Effector memory CD4-positive, alpha-beta T cell (primary cell): ENCODE measurements around the gene BCL7C.

ENCODE experiments used
- DNase-seq, 3 donors: peaks; one replicate each; pipeline ENCODE4 v3.0.0-alpha.2; 2020
- H3K27ac ChIP-seq: 2 replicates; pipeline ENCODE4 v1.7.0; 2013; ENCODE audit warnings: mild to moderate bottlenecking, low read length, moderate library complexity; ENCODE audit not compliant: insufficient read depth, poor library complexity, severe bottlenecking
- H3K27me3 ChIP-seq: replicated peaks from 2 replicates; pipeline ENCODE4 v1.7.0; 2013; ENCODE audit warnings: mild to moderate bottlenecking, low read length; ENCODE audit not compliant: insufficient read depth, control insufficient read depth, poor library complexity, severe bottlenecking
- H3K36me3 ChIP-seq: 2 replicates; pipeline ENCODE4 v1.7.0; 2013; ENCODE audit warnings: mild to moderate bottlenecking, low read length, moderate library complexity; ENCODE audit not compliant: control insufficient read depth, insufficient read depth
- H3K4me1 ChIP-seq: 2 replicates; pipeline ENCODE4 v1.7.0; 2013; ENCODE audit warnings: low read length, mild to moderate bottlenecking; ENCODE audit not compliant: control insufficient read depth, insufficient read depth, poor library complexity, severe bottlenecking
- H3K4me3 ChIP-seq: 2 replicates; pipeline ENCODE4 v1.7.0; 2013; ENCODE audit warnings: low read length, low read depth, mild to moderate bottlenecking; ENCODE audit not compliant: insufficient read depth, poor library complexity, severe bottlenecking
- H3K9me3 ChIP-seq: 2 replicates; pipeline ENCODE4 v1.7.0; 2013; ENCODE audit warnings: mild to moderate bottlenecking, low read length, moderate library complexity; ENCODE audit not compliant: control insufficient read depth

The BCL7C gene

GRCh38 chr16:30928390-30928789 lies 34.5 kb upstream of the BCL7C start:
- Histone ChIP-seq H3K4me1 (peaks cover 4% of the 10 kb centered on the region), H3K4me3 (no peak overlapping the region), H3K27me3 (no peaks in the 10 kb centered on the region), H3K36me3 (peaks cover 15% of the 10 kb centered on the region), H3K27ac (no peak overlapping the region), H3K9me3 (no peaks in the 10 kb centered on the region)
- no peak for DNase-seq

GRCh38 chr16:30927789-30928378 lies 34.0 kb upstream of the BCL7C start:
- H3K36me3 ChIP-seq: peaks cover 15% of the 10 kb centered on the region
- H3K27me3 ChIP-seq: no peaks in the 10 kb centered on the region
- no peaks in the 10 kb centered on the region for H3K9me3 ChIP-seq
- H3K4me3 ChIP-seq: no peak overlapping the region
- peaks cover 4% of the 10 kb centered on the region for H3K4me1 ChIP-seq
- H3K27ac ChIP-seq: no peak overlapping the region
- DNase-seq: no peak

- H3K9me3 ChIP-seq: no peaks in the 10 kb centered on the region
- H3K4me3 ChIP-seq: no peak overlapping the region
- no peak overlapping the region for H3K27ac ChIP-seq
- peaks cover 11% of the 10 kb centered on the region for H3K36me3 ChIP-seq
- peaks cover 4% of the 10 kb centered on the region for H3K4me1 ChIP-seq
- no peak for DNase-seq
- H3K27me3 ChIP-seq: no peaks in the 10 kb centered on the region
These were observed 33.3 kb upstream of the BCL7C start for GRCh38 chr16:30926937-30927788.

GRCh38 chr16:30925995-30926811 lies 32.3 kb upstream of the BCL7C start:
- Histone ChIP-seq H3K4me3 (no peak overlapping the region), H3K36me3 (peaks cover 8% of the 10 kb centered on the region), H3K27me3 (no peaks in the 10 kb centered on the region), H3K4me1 (peaks cover 8% of the 10 kb centered on the region), H3K9me3 (no peaks in the 10 kb centered on the region), H3K27ac (no peak overlapping the region)
- no peak for DNase-seq

GRCh38 chr16:30925632-30925987 lies 31.7 kb upstream of the BCL7C start:
- H3K4me1 ChIP-seq: peaks cover 8% of the 10 kb centered on the region

GRCh38 chr16:30924913-30925631 lies 31.2 kb upstream of the BCL7C start:
- H3K9me3 ChIP-seq: no peaks in the 10 kb centered on the region
- H3K36me3 ChIP-seq: peaks cover 3% of the 10 kb centered on the region
- no peak overlapping the region for H3K27ac ChIP-seq
- no peak overlapping the region for H3K4me3 ChIP-seq
- DNase-seq: no peak
- no peaks in the 10 kb centered on the region for H3K27me3 ChIP-seq
- peaks cover 8% of the 10 kb centered on the region for H3K4me1 ChIP-seq

More at GRCh38 chr16:30925632-30925987, 31.7 kb upstream of the BCL7C start:
- H3K27me3 ChIP-seq: no peaks in the 10 kb centered on the region
- H3K36me3 ChIP-seq: peaks cover 3% of the 10 kb centered on the region
- H3K4me3 ChIP-seq: no peak overlapping the region
- no peak overlapping the region for H3K27ac ChIP-seq
- no peak for DNase-seq
- H3K9me3 ChIP-seq: no peaks in the 10 kb centered on the region

- Histone ChIP-seq H3K27ac (peak overlapping the region; percentile 23), H3K36me3 (peaks cover 3% of the 10 kb centered on the region), H3K4me1 (peaks cover 8% of the 10 kb centered on the region), H3K9me3 (no peaks in the 10 kb centered on the region), H3K4me3 (peak overlapping the region; percentile 70), H3K27me3 (no peaks in the 10 kb centered on the region)
- no peak for DNase-seq
These were observed 30.4 kb upstream of the BCL7C start for GRCh38 chr16:30924076-30924912.

- H3K27ac ChIP-seq: peak within 1 kb of the TSS; percentile 83
- no peak for DNase-seq
These were observed 29.7 kb upstream of the BCL7C start, which contains the start of gene FBXL19 for GRCh38 chr16:30923554-30924075. Gene FBXL19 (plus strand): TSS chr16:30923572. CDS start chr16:30925755, 2,183 bp downstream.

More at GRCh38 chr16:30923554-30924075, 29.7 kb upstream of the BCL7C start, which contains the start of gene FBXL19:
- peak within 1 kb of the TSS; percentile 70 for H3K4me3 ChIP-seq
- H3K9me3 ChIP-seq: no peaks in the 10 kb centered on the region
- H3K4me1 ChIP-seq: peaks cover 8% of the 10 kb centered on the region
- no peaks in the 10 kb centered on the region for H3K27me3 ChIP-seq
- peaks cover 3% of the 10 kb centered on the region for H3K36me3 ChIP-seq
